NCI-H1694 (cell line): ENCODE results near the gene MN1.

ENCODE experiments used
- DNase-seq: peaks from one replicate; lab custom pipeline; 2025; lab: John Stamatoyannopoulos, UW

MN1 gene

GRCh38 chr22:27801616-27802345 lies at the start of gene MN1:
Gene MN1, minus strand, starts transcription at chr22:27801756. Its CDS starts 1,213 bp downstream, at chr22:27800543.
- peak; percentile 11 for DNase-seq

GRCh38 chr22:27850000-27850521 lies 48.5 kb upstream of the MN1 start:
- no peak for DNase-seq

GRCh38 chr22:27848005-27848404 lies 46.4 kb upstream of the MN1 start:
- no peak for DNase-seq

- DNase-seq, result no peak
Observed at GRCh38 chr22:27846910-27847309, 45.4 kb upstream of the MN1 start.

- no peak for DNase-seq
Observed at GRCh38 chr22:27846248-27846757, 44.7 kb upstream of the MN1 start.

GRCh38 chr22:27845644-27846043 lies 44.1 kb upstream of the MN1 start:
- DNase-seq, result no peak

GRCh38 chr22:27844656-27845591 lies 43.4 kb upstream of the MN1 start:
- no peak for DNase-seq

GRCh38 chr22:27844256-27844655 lies 42.7 kb upstream of the MN1 start:
- DNase-seq, result no peak

GRCh38 chr22:27843441-27843840 lies 41.9 kb upstream of the MN1 start:
- no peak for DNase-seq

GRCh38 chr22:27842669-27843431 lies 41.3 kb upstream of the MN1 start:
- DNase-seq, result peak; percentile 60

GRCh38 chr22:27842201-27842600 lies 40.6 kb upstream of the MN1 start:
- no peak for DNase-seq

- no peak for DNase-seq
Observed at GRCh38 chr22:27840436-27840835, 38.9 kb upstream of the MN1 start.

GRCh38 chr22:27839057-27839660 lies 37.6 kb upstream of the MN1 start:
- DNase-seq, result no peak

- no peak for DNase-seq
Observed at GRCh38 chr22:27836181-27836580, 34.6 kb upstream of the MN1 start.

GRCh38 chr22:27835446-27835845 lies 33.9 kb upstream of the MN1 start:
- no peak for DNase-seq

- no peak for DNase-seq
Observed at GRCh38 chr22:27834364-27835185, 33.0 kb upstream of the MN1 start.

GRCh38 chr22:27833803-27834202 lies 32.2 kb upstream of the MN1 start:
- no peak for DNase-seq

- no peak for DNase-seq
Observed at GRCh38 chr22:27832606-27833005, 31.1 kb upstream of the MN1 start.

- no peak for DNase-seq
Observed at GRCh38 chr22:27829620-27830019, 28.1 kb upstream of the MN1 start.
